ENCODE data around the gene KLHL17. TPM values are rescaled to one million over a fixed set of nuclear protein-coding genes. Genes with fewer than 3 reads are reported as not detected.

Gene KLHL17
- 15.1 and 16.4 TPM in 2 replicates for total RNA-seq

DNA sequence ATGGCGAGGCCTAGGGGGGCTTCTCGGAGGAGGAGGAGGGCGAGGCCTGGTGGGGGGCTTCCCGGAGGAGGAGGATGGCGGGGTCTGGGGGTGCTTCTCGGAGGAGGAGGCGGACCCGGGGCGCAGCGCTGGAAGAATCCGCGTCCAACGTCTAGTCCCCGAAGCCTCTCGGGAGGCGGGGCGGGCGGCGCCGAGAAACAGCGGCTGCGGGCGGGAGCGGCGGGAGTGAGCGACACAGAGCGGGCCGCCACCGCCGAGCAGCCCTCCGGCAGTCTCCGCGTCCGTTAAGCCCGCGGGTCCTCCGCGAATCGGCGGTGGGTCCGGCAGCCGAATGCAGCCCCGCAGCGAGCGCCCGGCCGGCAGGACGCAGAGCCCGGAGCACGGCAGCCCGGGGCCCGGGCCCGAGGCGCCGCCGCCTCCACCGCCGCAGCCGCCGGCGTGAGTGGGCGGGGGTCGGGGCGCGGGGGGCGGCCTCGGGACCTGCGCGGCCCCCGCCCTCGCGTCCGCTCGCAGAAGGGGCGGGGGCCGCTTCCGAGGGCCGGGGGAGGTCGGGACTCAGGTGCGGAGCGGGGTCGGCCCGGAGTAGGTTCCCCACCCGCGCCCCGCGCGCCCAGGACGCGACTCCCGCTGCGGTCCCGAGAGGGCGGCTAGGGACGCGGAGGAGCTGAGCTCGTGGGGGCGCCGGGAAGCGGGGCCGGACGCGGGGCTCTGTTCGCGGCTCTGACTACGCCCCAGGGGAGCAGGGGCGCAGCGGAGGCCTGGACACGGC, at the start of gene KLHL17:
KLHL17 (plus strand) TSS at position 222 of the 769 bp plus-strand sequence; CDS start at position 332, 110 bp downstream.
- peak; percentile 63 for ATAC-seq (ENCODE audit: low read depth)
- intact Hi-C loops (cut with micrococcal nuclease): loop anchor here (5.0 kb wide), 1 partner anchor 53 kb away; no protein-coding TSS in a partner anchor
- H3K36me3 Mint-ChIP-seq (ENCODE audit: low read depth): peaks cover 26% of the 10 kb centered on the region
- H3K27me3 Mint-ChIP-seq: no peaks in the 10 kb centered on the region
- peak within 1 kb of the TSS; percentile 89 for H3K4me3 Mint-ChIP-seq
- H3K9me3 Mint-ChIP-seq: no peaks in the 10 kb centered on the region
- DNase-seq: peak; percentile 78
- no peak for TF ChIP-seq CTCF (IDR thresholded peaks at IDR 0.05)
- ChIA-PET POLR2A (no interaction called here), CTCF (no interaction called here)
- H3K27ac Mint-ChIP-seq: peak within 1 kb of the TSS; percentile 41
- peaks cover 25% of the 10 kb centered on the region for H3K4me1 Mint-ChIP-seq

- Mint-ChIP-seq H3K27ac (no peak overlapping the region), H3K36me3 (ENCODE audit: low read depth) (no peaks in the 10 kb centered on the region), H3K4me3 (no peak overlapping the region), H3K9me3 (no peaks in the 10 kb centered on the region), H3K4me1 (peaks cover 8% of the 10 kb centered on the region), H3K27me3 (peaks cover 49% of the 10 kb centered on the region)
- no peak for TF ChIP-seq CTCF (IDR thresholded peaks at IDR 0.05)
- DNase-seq (peak; percentile 11), ATAC-seq (ENCODE audit: low read depth) (no peak)
- intact Hi-C loops (cut with micrococcal nuclease): no loop called here
- CTCF ChIA-PET: no interaction called here
- POLR2A ChIA-PET: no interaction called here
Observed at GRCh38 chr1:910881-911721, 49.3 kb upstream of the KLHL17 start.

GRCh38 chr1:911875-912739, 48.3 kb upstream of the KLHL17 start:
- ATAC-seq (ENCODE audit: low read depth) (no peak), DNase-seq (no peak)
- no peak overlapping the region for H3K4me3 Mint-ChIP-seq
- no peaks in the 10 kb centered on the region for H3K4me1 Mint-ChIP-seq
- no peak for TF ChIP-seq CTCF (IDR thresholded peaks at IDR 0.05)
- H3K27ac Mint-ChIP-seq: no peak overlapping the region
- H3K36me3 Mint-ChIP-seq (ENCODE audit: low read depth): no peaks in the 10 kb centered on the region
- ChIA-PET POLR2A (no interaction called here), CTCF (no interaction called here)
- H3K27me3 Mint-ChIP-seq: peaks cover 46% of the 10 kb centered on the region
- intact Hi-C loops (cut with micrococcal nuclease): no loop called here
- no peaks in the 10 kb centered on the region for H3K9me3 Mint-ChIP-seq

DNA sequence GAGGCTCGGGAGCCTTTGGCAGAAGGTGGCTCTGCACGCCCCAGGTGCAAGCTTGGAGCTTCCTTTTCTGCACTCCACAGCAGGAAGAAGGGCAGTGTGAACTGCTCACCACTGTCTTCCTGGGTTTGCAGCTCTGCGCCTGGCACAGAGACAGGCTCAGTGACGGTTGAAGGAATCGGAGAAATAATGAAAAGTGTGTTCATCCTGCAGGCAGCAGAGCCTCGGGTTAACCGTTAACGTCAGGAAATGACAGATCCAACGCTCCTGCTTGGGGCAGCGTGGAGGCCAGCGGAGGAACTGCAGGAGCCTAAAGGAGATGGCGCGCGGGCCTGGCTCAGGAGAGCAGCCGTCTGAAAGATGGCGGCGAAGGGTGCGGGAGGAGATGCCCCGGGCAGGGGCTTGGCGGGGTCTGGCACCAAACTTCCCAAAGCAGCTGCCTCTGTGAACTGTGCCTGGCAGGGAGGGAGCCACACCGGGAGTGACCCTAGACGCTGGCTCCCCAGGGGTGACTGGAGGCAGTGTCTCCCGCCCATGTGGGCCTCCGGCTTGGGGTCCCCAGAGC, 47.6 kb upstream of the KLHL17 start:
- H3K36me3 Mint-ChIP-seq (ENCODE audit: low read depth): no peaks in the 10 kb centered on the region
- H3K4me3 Mint-ChIP-seq: no peak overlapping the region
- ChIA-PET POLR2A (no interaction called here), CTCF (no interaction called here)
- intact Hi-C loops (cut with micrococcal nuclease): no loop called here
- ATAC-seq (ENCODE audit: low read depth): no peak
- no peaks in the 10 kb centered on the region for H3K4me1 Mint-ChIP-seq
- DNase-seq: no peak
- H3K9me3 Mint-ChIP-seq: no peaks in the 10 kb centered on the region
- no peak overlapping the region for H3K27ac Mint-ChIP-seq
- H3K27me3 Mint-ChIP-seq: peaks cover 46% of the 10 kb centered on the region
- TF ChIP-seq CTCF (IDR thresholded peaks at IDR 0.05): no peak
